Ovary (tissue), 9 donors: ENCODE data around the gene HYI. TPM values are rescaled to one million over a fixed set of nuclear protein-coding genes. Genes with fewer than 3 reads are reported as not detected.
"Not testable (repeated sequence)": the region's sequence is repeated elsewhere in the genome, so short reads cannot be mapped to it uniquely, and the experiment has no call there.

ENCODE experiments used
- DNase-seq, 5 donors: peaks; one replicate each; pipeline ENCODE4 v3.0.0-alpha.2; 2019 to 2020
- H3K27ac ChIP-seq, 2 donors: fragments of 200-600 bp; one replicate each; pipeline versions ENCODE4 v1.5.1 to v1.8.0; 2019 to 2022
- H3K27me3 ChIP-seq: fragments of 200-600 bp; one replicate; pipeline ENCODE4 v1.8.0; 2022
- H3K36me3 ChIP-seq: fragments of 200-600 bp; sonication (generic); one replicate; pipeline ENCODE4 v1.5.1; 2019
- H3K4me1 ChIP-seq: one replicate; pipeline ENCODE4 v1.8.1; 2013; ENCODE audit warnings: mild to moderate bottlenecking, moderate library complexity; ENCODE audit not compliant: insufficient read depth
- H3K4me3 ChIP-seq: fragments of 200-600 bp; sonication (generic); one replicate; pipeline ENCODE4 v1.5.1; 2017
- H3K9me3 ChIP-seq, 2 donors: fragments of 200-600 bp in 1 of 2; sonication (generic) in 1 of 2; one replicate each; pipeline versions ENCODE4 v1.5.1 to v1.8.1; 2013 to 2019; ENCODE audit warnings: mild to moderate bottlenecking in 1 of 2, moderate library complexity in 1 of 2
- EP300 ChIP-seq: sonication (generic); formaldehyde crosslinking; IDR thresholded peaks from one replicate; pipeline ENCODE4 v1.6.1; 2017; ENCODE audit warnings: antibody characterized with exemption
- POLR2A ChIP-seq: fragments of 450-650 bp; IDR thresholded peaks from one replicate; pipeline ENCODE4 v1.6.1; 2017; ENCODE audit warnings: antibody characterized with exemption, mild to moderate bottlenecking, moderate library complexity
- WGBS, 3 donors: extraction: QIAGEN DNeasy Blood & Tissue Kit in 1 of 3; methylation state at CpG; one replicate each; pipeline versions ENCODE4 v1.1.5 to v1.1.7; 2013 to 2017; 5-methylcytosine and 5-hydroxymethylcytosine counted together
- intact Hi-C, 4 donors: fragments of 100-400 bp; cut with DNase I; formaldehyde crosslinking; loops; one replicate each; pipeline versions ENCODE4 v1.11.0 to v1.15.1; 2022 to 2023
- polyA plus RNA-seq, 2 donors: library from polyadenylated mRNA; stranded (reverse); fragments of 200-250 nt in 1 of 2; fragments of 350-450 nt in 1 of 2; fragmentation: Illumina TruSeq in 1 of 2; extraction: RNeasy Lipid Tissue Mini Kit (QIAGEN cat#74804) in 1 of 2; gene quantifications; one replicate each; pipeline ENCODE4 v1.2.3, GENCODE V29; 2013 to 2014
- total RNA-seq, 7 donors: library from RNA; depleted of rRNA in 2 of 7; stranded (reverse); fragments of >200 nt in 2 of 7; fragmentation: NEBNext Ultra II Directional in 3 of 7; extraction: Animal tissue kit (Norgen Biotek cat#: 25700) in 3 of 7; gene quantifications; one replicate each; pipeline versions ENCODE4 v1.1.0 to v1.2.4, GENCODE V29; 2016 to 2023
- TF ChIP-seq, protein P1 (sequence below), 3 donors: fragments of 450-650 bp in 2 of 3; fragments of 200-600 bp in 1 of 3; IDR thresholded peaks; one replicate each; pipeline versions ENCODE4 v1.5.1 to v1.8.0; 2016 to 2022; ENCODE audit warnings: antibody characterized with exemption in 3 of 3, mild to moderate bottlenecking in 1 of 3
- donor health status: DM: no; HTN: no; CAD: no; lungs with moderate emphysema.
- donor health status: DM: no; HTN: no; CAD: no.
- donor health status: Bipolar disorder and iron deficiency.
- donor health status: DM: yes; HTN: yes; CAD: no.
- donor health status: DM: no; HTN: no; CAD: no.
- donor health status: DM: yes; HTN: yes; CAD: no.

Gene HYI
- total and polyA plus RNA-seq, 9 donors, result 16.6 to 94.4 (median 77.2) TPM

DNA sequence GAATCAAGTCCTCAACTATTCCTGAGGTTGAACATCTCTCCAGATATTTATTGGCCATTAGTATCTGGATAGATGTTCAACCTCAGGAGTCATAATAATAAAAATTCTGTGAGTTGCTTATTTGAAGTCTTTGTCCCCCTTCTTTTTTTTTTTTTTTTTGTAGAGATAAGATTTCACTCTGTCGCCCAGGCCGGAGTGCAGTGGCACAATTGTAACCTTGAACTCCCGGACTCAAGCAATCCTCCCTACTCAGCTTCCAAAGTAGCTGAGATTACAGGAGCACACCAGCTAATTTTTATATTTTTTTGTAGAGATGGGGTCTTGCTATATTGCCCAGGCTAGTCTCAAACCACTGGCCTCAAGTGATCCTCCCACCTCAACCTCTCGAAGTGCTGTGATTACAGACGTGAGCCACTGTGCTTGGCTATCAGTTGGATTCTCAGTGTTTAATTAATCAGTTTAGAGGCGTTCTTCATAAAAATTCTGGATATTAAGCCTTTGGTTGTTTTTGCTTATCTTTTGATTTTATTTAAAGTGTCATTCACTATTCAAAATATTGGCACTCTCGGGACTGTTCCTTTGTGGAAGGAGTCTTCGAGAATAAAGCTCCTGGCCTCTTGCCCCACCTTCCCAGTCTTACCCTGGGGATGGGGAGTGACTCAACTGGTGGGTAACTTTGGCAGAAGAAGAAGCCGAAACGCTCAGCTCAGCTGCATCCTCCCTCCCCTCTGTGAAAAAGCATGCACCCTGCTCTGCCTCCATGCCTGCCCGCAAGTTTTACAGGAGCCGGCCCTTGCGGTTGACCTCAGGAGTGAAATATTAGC, 11.2 kb upstream of the HYI start:
- DNase-seq, result no peak
- Histone ChIP-seq H3K9me3 (no peaks in the 10 kb centered on the region), H3K36me3 (no peaks in the 10 kb centered on the region), H3K4me1 (no peaks in the 10 kb centered on the region), H3K27ac (no peak overlapping the region), H3K4me3 (no peak overlapping the region), H3K27me3 (no peaks in the 10 kb centered on the region)
- intact Hi-C loops, result no loop called here
- WGBS, 3 donors, result 61 to 63% (median 62%) methylated on average over 13 of the region's 13 CpGs
- TF ChIP-seq EP300, result no peak
- TF ChIP-seq, protein P1, sequence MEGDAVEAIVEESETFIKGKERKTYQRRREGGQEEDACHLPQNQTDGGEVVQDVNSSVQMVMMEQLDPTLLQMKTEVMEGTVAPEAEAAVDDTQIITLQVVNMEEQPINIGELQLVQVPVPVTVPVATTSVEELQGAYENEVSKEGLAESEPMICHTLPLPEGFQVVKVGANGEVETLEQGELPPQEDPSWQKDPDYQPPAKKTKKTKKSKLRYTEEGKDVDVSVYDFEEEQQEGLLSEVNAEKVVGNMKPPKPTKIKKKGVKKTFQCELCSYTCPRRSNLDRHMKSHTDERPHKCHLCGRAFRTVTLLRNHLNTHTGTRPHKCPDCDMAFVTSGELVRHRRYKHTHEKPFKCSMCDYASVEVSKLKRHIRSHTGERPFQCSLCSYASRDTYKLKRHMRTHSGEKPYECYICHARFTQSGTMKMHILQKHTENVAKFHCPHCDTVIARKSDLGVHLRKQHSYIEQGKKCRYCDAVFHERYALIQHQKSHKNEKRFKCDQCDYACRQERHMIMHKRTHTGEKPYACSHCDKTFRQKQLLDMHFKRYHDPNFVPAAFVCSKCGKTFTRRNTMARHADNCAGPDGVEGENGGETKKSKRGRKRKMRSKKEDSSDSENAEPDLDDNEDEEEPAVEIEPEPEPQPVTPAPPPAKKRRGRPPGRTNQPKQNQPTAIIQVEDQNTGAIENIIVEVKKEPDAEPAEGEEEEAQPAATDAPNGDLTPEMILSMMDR (IDR thresholded peaks at IDR 0.05), result no peak
- no peak for TF ChIP-seq POLR2A

DNA sequence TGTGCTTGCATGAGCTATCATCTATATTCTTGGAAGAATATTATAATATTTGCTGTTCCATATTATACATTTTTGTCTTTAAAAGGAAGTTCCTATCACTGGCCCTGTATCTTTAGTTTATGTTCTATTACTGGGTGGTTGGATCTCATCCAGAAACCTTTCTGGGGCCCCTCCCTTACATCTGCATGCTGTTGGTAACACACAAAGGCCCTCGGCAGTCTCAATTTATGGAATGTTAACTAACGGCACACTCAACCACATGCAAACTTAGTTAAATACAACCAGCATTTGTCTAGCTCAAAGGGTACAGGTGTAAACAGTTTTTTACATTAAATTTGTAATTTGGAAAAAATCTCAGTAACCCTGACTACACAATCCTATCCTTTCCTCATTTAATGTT, 9.7 kb upstream of the HYI start:
- H3K4me3 ChIP-seq, result no peak overlapping the region
- H3K27me3 ChIP-seq, result no peaks in the 10 kb centered on the region
- no peak for DNase-seq
- TF ChIP-seq EP300 (no peak), POLR2A (no peak)
- TF ChIP-seq, protein P1 (IDR thresholded peaks at IDR 0.05), result no peak
- intact Hi-C loops, result no loop called here
- 40 to 44% (median 43%) methylated on average over 2 of the region's 2 CpGs for WGBS, 3 donors
- H3K4me1 ChIP-seq, result no peaks in the 10 kb centered on the region
- H3K36me3 ChIP-seq, result no peaks in the 10 kb centered on the region
- H3K9me3 ChIP-seq, result no peaks in the 10 kb centered on the region
- no peak overlapping the region for H3K27ac ChIP-seq

DNA sequence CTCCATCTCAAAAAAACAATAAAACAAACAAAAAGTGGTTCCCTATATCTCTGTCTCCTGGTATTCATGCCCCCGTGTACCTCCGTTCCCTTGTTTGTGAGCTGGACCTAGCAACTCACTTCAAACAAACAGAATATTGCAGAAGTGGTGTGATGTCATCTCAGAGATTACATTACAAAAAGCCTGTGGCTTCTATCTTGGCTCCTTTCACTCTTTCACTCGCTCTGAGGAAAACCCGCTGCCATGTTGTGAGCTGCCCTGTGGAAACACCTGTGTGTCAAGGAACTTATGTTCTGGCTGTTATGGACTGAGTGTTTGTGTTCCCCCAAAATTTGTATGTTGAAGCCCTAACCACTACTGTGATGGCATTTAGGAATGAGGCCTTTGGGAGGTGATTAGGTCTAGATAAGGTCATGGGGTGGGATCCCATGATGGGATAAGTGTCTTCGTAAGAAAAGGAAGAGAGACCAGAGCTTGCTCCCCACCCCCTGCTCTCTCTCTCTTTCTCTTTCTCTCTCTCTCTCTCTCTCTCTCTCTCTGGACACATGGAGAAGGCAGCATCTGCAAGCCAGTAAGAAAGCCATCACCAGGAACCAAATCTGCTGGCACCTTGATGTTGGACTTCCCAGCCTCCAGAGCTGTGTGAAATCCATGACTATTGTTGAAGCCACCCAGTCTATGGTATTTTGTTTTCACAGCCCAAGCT, 7.4 kb upstream of the HYI start:
- intact Hi-C loops, result no loop called here
- Histone ChIP-seq H3K9me3 (no peaks in the 10 kb centered on the region), H3K4me3 (no peak overlapping the region), H3K36me3 (no peaks in the 10 kb centered on the region), H3K4me1 (no peaks in the 10 kb centered on the region), H3K27ac (no peak overlapping the region), H3K27me3 (no peaks in the 10 kb centered on the region)
- TF ChIP-seq, protein P1 (IDR thresholded peaks at IDR 0.05), result no peak
- no peak for DNase-seq
- 90 to 95% (median 95%) methylated on average over 5 of the region's 5 CpGs for WGBS, 3 donors

- H3K4me3 ChIP-seq, H3K27me3 ChIP-seq, intact Hi-C loops, H3K27ac ChIP-seq, H3K9me3 ChIP-seq, DNase-seq, H3K4me1 ChIP-seq, H3K36me3 ChIP-seq: not testable (repeated sequence)
- 81 to 88% (median 85%) methylated on average over 3 of the region's 3 CpGs for WGBS, 3 donors
Observed at GRCh38 chr1:43458379-43458778, 4.6 kb upstream of the HYI start.
